Measurements from ENCODE around the gene ANO3. TPM values are rescaled to one million over a fixed set of nuclear protein-coding genes. Genes with fewer than 3 reads are reported as not detected.
A peak's percentile ranks its signal among the peaks of the same experiment; 100 is the strongest.

The ANO3 gene
- total and polyA plus RNA-seq, 2 of the 4 experiments (the other 2 are of a cell fraction): 0.02 to 0.18 TPM

DNA sequence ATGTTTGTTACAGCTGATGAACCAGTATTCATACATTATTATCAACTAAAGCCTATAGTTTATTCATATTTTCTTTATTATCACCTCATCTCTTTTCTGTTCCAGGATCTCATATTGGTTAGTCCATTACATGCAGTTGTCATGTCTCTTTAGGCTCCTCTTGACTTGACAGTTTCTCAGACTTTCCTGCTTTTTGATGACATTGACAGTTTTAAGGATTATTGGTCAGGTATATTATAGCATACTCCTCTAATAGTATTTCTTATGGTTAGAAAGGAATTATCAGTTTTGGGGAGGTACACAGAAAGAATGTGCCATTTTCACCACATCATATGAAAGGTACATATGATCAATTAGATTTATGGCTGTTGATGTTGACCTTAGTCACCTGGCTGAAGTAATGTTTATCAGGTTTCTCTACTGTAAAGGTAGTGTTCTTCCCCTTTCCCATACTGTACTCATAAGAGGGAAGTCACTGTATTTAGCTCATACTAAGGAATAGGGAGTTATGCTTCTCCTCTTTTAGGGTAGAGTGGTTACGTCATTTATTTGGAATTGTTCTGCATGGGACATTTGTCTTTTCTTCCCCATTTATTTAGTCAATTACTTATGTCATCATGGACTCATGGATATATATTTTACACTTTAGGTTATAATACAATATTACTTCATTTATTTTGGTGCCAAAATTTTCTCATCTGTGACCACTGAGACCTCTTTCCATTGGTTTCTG lies 9.4 kb upstream of the ANO3 start:
- H2BK120ac ChIP-seq (ENCODE audit: low read depth, low read length): no peak overlapping the region
- no peaks in the 10 kb centered on the region for H3K9me3 ChIP-seq (ENCODE audit: control insufficient read depth, insufficient read depth, low read length)
- no peak overlapping the region for H2AK5ac ChIP-seq (ENCODE audit: low read depth, low read length)
- no peak overlapping the region for H3K4ac ChIP-seq (ENCODE audit: low read depth, low read length)
- H2BK20ac ChIP-seq (ENCODE audit: low read depth, low read length): no peak overlapping the region
- H4K5ac ChIP-seq (ENCODE audit: low read depth, low read length): no peak overlapping the region
- no peak overlapping the region for H3K23ac ChIP-seq (ENCODE audit: low read depth, low read length)
- ChIA-PET CTCF (no interaction called here), POLR2A (ENCODE audit: unreplicated experiment) (no interaction called here)
- ATAC-seq (ENCODE audit: low read depth) (no peak), DNase-seq (no peak)
- WGBS, 2 experiments (ENCODE audit: extremely low coverage in 2 of 2, insufficient read length in 1 of 2): no CpG with 5 or more reads among the region's 1 CpG
- no peaks in the 10 kb centered on the region for H3K27me3 ChIP-seq (ENCODE audit: control insufficient read depth, insufficient read depth, low read length)
- no peaks in the 10 kb centered on the region for H4K20me1 ChIP-seq (ENCODE audit: insufficient read depth, low read length)
- H3K4me1 ChIP-seq (ENCODE audit: control insufficient read depth, insufficient read depth, low read length): no peaks in the 10 kb centered on the region
- dilution Hi-C loops (cut with HindIII; ENCODE audit: low sequenced_read_pairs, unreplicated experiment) (no loop called here), intact Hi-C loops (cut with micrococcal nuclease) (no loop called here), in situ Hi-C loops (cut with MboI; ENCODE audit: low sequenced_read_pairs) (no loop called here)
- H4K8ac ChIP-seq (ENCODE audit: low read depth in 2 of 2, low read length in 2 of 2): no peak overlapping the region
- H3K14ac ChIP-seq (replicated peaks; ENCODE audit: low read depth, low read length): no peak overlapping the region
- H2AK9ac ChIP-seq (replicated peaks; ENCODE audit: low read depth, low read length, poor library complexity): no peak overlapping the region
- H3K56ac ChIP-seq (ENCODE audit: extremely low read depth, insufficient read depth, low read length): no peak overlapping the region
- no peak overlapping the region for H3K18ac ChIP-seq (ENCODE audit: low read depth, low read length)
- no peak overlapping the region for H2AFZ ChIP-seq (replicated peaks; ENCODE audit: low read length, poor library complexity)
- no peak overlapping the region for H3K4me3 ChIP-seq (ENCODE audit: insufficient read depth, low read depth, low read length)
- no TSS peak for BruUV-seq (replicated peaks)
- H3K36me3 ChIP-seq (ENCODE audit: control insufficient read depth, insufficient read depth, low read length): no peaks in the 10 kb centered on the region
- no peak overlapping the region for H3K9ac ChIP-seq (ENCODE audit: low read depth, low read length)
- no peak overlapping the region for H2BK15ac ChIP-seq (ENCODE audit: low read depth, low read length)
- H3K79me1 ChIP-seq (ENCODE audit: low read depth in 1 of 2, low read length in 2 of 2): no peaks in the 10 kb centered on the region
- TF ChIP-seq RCOR1 (IDR thresholded peaks at IDR 0.05; ENCODE audit: insufficient replicate concordance, low read length): no peak
- no peak for TF ChIP-seq MXI1 (IDR thresholded peaks at IDR 0.05; ENCODE audit: borderline replicate concordance, low read depth, low read length)
- no peak for TF ChIP-seq NFE2L2 (IDR thresholded peaks at IDR 0.05; ENCODE audit: low read depth, low read length)
- no peak for TF ChIP-seq SMC3 (IDR thresholded peaks at IDR 0.05; ENCODE audit: low read depth, low read length)
- no peak for TF ChIP-seq RFX5 (IDR thresholded peaks at IDR 0.05; ENCODE audit: low read depth, low read length)
- no peak for TF ChIP-seq FOS (IDR thresholded peaks at IDR 0.05; ENCODE audit: low read depth, low read length)
- TF ChIP-seq MAFK (IDR thresholded peaks at IDR 0.05; ENCODE audit: low read depth, low read length): peak; percentile 75
- no peak for TF ChIP-seq MAZ (IDR thresholded peaks at IDR 0.05; ENCODE audit: borderline replicate concordance, low read depth, low read length)
- no peak overlapping the region for H2BK5ac ChIP-seq (ENCODE audit: low read depth, low read length, poor library complexity, severe bottlenecking)
- no peak overlapping the region for H3K4me2 ChIP-seq (ENCODE audit: low read depth, low read length)
- no peaks in the 10 kb centered on the region for H3K9me1 ChIP-seq (ENCODE audit: insufficient read depth, low read length)
- no peak overlapping the region for H4K91ac ChIP-seq (ENCODE audit: insufficient read depth, low read depth, low read length)
- no peak overlapping the region for H3K27ac ChIP-seq (ENCODE audit: insufficient read depth, low read length)
